WTC11 (cell line): ENCODE results near the gene COL13A1. TPM values are rescaled to one million over a fixed set of nuclear protein-coding genes. Genes with fewer than 3 reads are reported as not detected.

Source experiments
- ATAC-seq: fragments of 200-7000 bp; cut with Tn5 transposase; 2 replicates; pipeline ENCODE4 v1.10.0; 2021; ENCODE audit warnings: mild to moderate bottlenecking, moderate library complexity
- CTCF ChIA-PET: fragments of 300-600 bp; sonication (Branson Sonifier 250); formaldehyde crosslinking; loops from one replicate; lab custom pipeline; 2021; ENCODE audit warnings: antibody characterized with exemption; lab: Charles Lee
- POLR2A ChIA-PET: fragments of 350-600 bp; sonication (Branson Sonifier 250); formaldehyde crosslinking; loops from one replicate; lab custom pipeline; 2021; ENCODE audit warnings: antibody characterized with exemption; lab: Charles Lee
- DNase-seq: peaks from one replicate; pipeline ENCODE4 v3.0.0; 2021; ENCODE audit warnings: low spot score
- H3K27ac Mint-ChIP-seq: 2 replicates; pipeline ENCODE4 v1.8.0; 2021; ENCODE audit warnings: mixed read lengths
- H3K27me3 Mint-ChIP-seq: 2 replicates; pipeline ENCODE4 v1.8.0; 2021; ENCODE audit warnings: low read depth, mild to moderate bottlenecking, moderate library complexity, mixed read lengths
- H3K36me3 Mint-ChIP-seq: 2 replicates; pipeline ENCODE4 v1.8.0; 2021; ENCODE audit warnings: mixed read lengths
- H3K4me1 Mint-ChIP-seq: 2 replicates; pipeline ENCODE4 v1.8.0; 2022; ENCODE audit warnings: mixed read lengths
- H3K4me3 Mint-ChIP-seq: 2 replicates; pipeline ENCODE4 v1.8.0; 2021; ENCODE audit warnings: mild to moderate bottlenecking, moderate library complexity, mixed read lengths
- H3K9me3 Mint-ChIP-seq: 2 replicates; pipeline ENCODE4 v1.8.0; 2021; ENCODE audit warnings: mixed read lengths
- CBFB ChIP-seq: sonication (generic); formaldehyde crosslinking; IDR thresholded peaks from 2 replicates; pipeline ENCODE4 v1.8.1; 2022; ENCODE audit warnings: mild to moderate bottlenecking, low read depth, missing genetic modification reagents
- ELF4 ChIP-seq: sonication (generic); formaldehyde crosslinking; IDR thresholded peaks from 2 replicates; pipeline ENCODE4 v1.8.1; 2022; ENCODE audit warnings: low read depth, mild to moderate bottlenecking, moderate library complexity, missing genetic modification reagents
- ESRRA ChIP-seq: sonication (generic); formaldehyde crosslinking; IDR thresholded peaks from 2 replicates; pipeline ENCODE4 v1.8.1; 2022; ENCODE audit warnings: mild to moderate bottlenecking, missing genetic modification reagents, borderline replicate concordance
- ETV6 ChIP-seq: sonication (generic); formaldehyde crosslinking; IDR thresholded peaks from 2 replicates; pipeline ENCODE4 v1.8.1; 2022; ENCODE audit warnings: mild to moderate bottlenecking, missing genetic modification reagents
- FOXP1 ChIP-seq: sonication (generic); formaldehyde crosslinking; IDR thresholded peaks from 2 replicates; pipeline ENCODE4 v1.8.0; 2022; ENCODE audit warnings: missing genetic modification reagents, mild to moderate bottlenecking, moderate library complexity, borderline replicate concordance
- GRHL2 ChIP-seq: fragments of 250-450 bp; sonication (Bioruptor Pico); IDR thresholded peaks from 2 replicates; pipeline ENCODE4 v1.8.0; 2022; ENCODE audit warnings: mild to moderate bottlenecking, moderate library complexity; ENCODE audit not compliant: insufficient replicate concordance, severe bottlenecking
- IRF2 ChIP-seq: sonication (generic); formaldehyde crosslinking; IDR thresholded peaks from 2 replicates; pipeline ENCODE4 v1.8.0; 2022; ENCODE audit warnings: low read depth, missing genetic modification reagents, borderline replicate concordance
- KAT7 ChIP-seq: sonication (generic); formaldehyde crosslinking; IDR thresholded peaks from 2 replicates; pipeline ENCODE4 v1.8.1; 2023; ENCODE audit warnings: missing genetic modification reagents, mild to moderate bottlenecking, borderline replicate concordance
- MXD4 ChIP-seq: fragments of 250-450 bp; sonication (Bioruptor Pico); IDR thresholded peaks from 2 replicates; pipeline ENCODE4 v1.8.0; 2021; ENCODE audit warnings: mild to moderate bottlenecking, moderate library complexity, borderline replicate concordance
- NR3C1 ChIP-seq: sonication (generic); formaldehyde crosslinking; conservative IDR thresholded peaks from 2 replicates; pipeline ENCODE4 v1.8.1; 2023; ENCODE audit warnings: low read depth, mild to moderate bottlenecking, missing genetic modification reagents
- PRRX2 ChIP-seq: fragments of 250-450 bp; sonication (Bioruptor Pico); IDR thresholded peaks from 2 replicates; pipeline ENCODE4 v1.8.0; 2021; ENCODE audit warnings: mild to moderate bottlenecking
- RORB ChIP-seq: fragments of 250-450 bp; sonication (Bioruptor Pico); IDR thresholded peaks from 2 replicates; pipeline ENCODE4 v1.9.0; 2021; ENCODE audit warnings: mild to moderate bottlenecking
- TEAD1 ChIP-seq: sonication (generic); formaldehyde crosslinking; IDR thresholded peaks from 2 replicates; pipeline ENCODE4 v1.8.0; 2022; ENCODE audit warnings: mild to moderate bottlenecking, missing genetic modification reagents
- ZBTB21 ChIP-seq: sonication (generic); formaldehyde crosslinking; IDR thresholded peaks from 2 replicates; pipeline ENCODE4 v1.8.1; 2023; ENCODE audit warnings: mild to moderate bottlenecking, missing genetic modification reagents, borderline replicate concordance
- ZNF138 ChIP-seq: sonication (generic); formaldehyde crosslinking; conservative IDR thresholded peaks from 2 replicates; pipeline ENCODE4 v1.8.1; 2022; ENCODE audit warnings: mild to moderate bottlenecking, moderate library complexity, missing genetic modification reagents
- ZNF263 ChIP-seq: sonication (generic); formaldehyde crosslinking; IDR thresholded peaks from 2 replicates; pipeline ENCODE4 v1.8.1; 2022; ENCODE audit warnings: low read depth, mild to moderate bottlenecking, moderate library complexity, missing genetic modification reagents
- ZNF416 ChIP-seq: fragments of 250-450 bp; sonication (Bioruptor Pico); IDR thresholded peaks from 2 replicates; pipeline ENCODE4 v1.9.0; 2021; ENCODE audit warnings: mild to moderate bottlenecking, inconsistent platforms
- total RNA-seq: library from RNA; stranded (reverse); gene quantifications from 3 replicates; pipeline ENCODE4 v1.2.3, GENCODE V29; 2021
- TF ChIP-seq, protein P1 (sequence below): sonication (generic); formaldehyde crosslinking; IDR thresholded peaks from 2 replicates; pipeline ENCODE4 v1.8.0; 2023; ENCODE audit warnings: missing genetic modification reagents
- TF ChIP-seq, protein P2 (sequence below): fragments of 250-450 bp; sonication (Bioruptor Pico); IDR thresholded peaks from 2 replicates; pipeline ENCODE4 v1.9.0; 2021; ENCODE audit warnings: mild to moderate bottlenecking
- TF ChIP-seq, protein P3 (sequence below): sonication (generic); formaldehyde crosslinking; IDR thresholded peaks from 2 replicates; pipeline ENCODE4 v1.8.0; 2023; ENCODE audit warnings: missing genetic modification reagents, mild to moderate bottlenecking, borderline replicate concordance
- TF ChIP-seq, protein P4 (sequence below): fragments of 250-450 bp; sonication (Bioruptor Pico); IDR thresholded peaks from 2 replicates; pipeline ENCODE4 v2.1.2; 2022; ENCODE audit warnings: mild to moderate bottlenecking, moderate library complexity
- TF ChIP-seq, protein P5 (sequence below): sonication (generic); formaldehyde crosslinking; IDR thresholded peaks from 2 replicates; pipeline ENCODE4 v1.8.0; 2022; ENCODE audit warnings: mild to moderate bottlenecking, missing genetic modification reagents
- TF ChIP-seq, protein P6 (sequence below): sonication (generic); formaldehyde crosslinking; IDR thresholded peaks from 2 replicates; pipeline ENCODE4 v1.8.1; 2022; ENCODE audit warnings: low read depth, mild to moderate bottlenecking, moderate library complexity, missing genetic modification reagents, borderline replicate concordance
- TF ChIP-seq, protein P7 (sequence below): sonication (generic); formaldehyde crosslinking; IDR thresholded peaks from 2 replicates; pipeline ENCODE4 v1.8.1; 2022; ENCODE audit warnings: mild to moderate bottlenecking, missing genetic modification reagents, moderate library complexity, borderline replicate concordance

Gene COL13A1
- total RNA-seq, 1 experiment from 2014 or later, result 7.1 TPM

DNA sequence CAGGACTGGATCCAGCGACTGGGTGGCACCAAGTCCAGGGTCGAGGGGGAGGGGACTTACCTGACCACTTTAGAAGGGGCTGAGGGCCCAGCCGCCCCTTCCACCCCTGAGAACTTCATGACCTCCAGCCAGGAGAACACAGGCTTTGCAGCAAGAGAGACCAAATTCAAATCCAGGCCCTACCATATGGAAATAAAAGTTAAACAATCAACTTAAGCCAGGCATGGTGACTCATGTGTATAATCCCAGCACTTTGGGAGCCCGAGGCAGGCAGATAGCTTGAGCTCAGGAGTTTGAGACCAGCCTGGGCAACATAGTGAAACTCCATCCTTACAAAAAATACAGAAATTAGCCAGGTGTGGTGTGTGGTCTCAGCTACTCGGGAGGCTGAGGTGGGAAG, 61.9 kb downstream of the COL13A1 start:
- H3K27me3 Mint-ChIP-seq, result peaks cover 13% of the 10 kb centered on the region
- CTCF ChIA-PET, result interaction anchor here (8.6 kb wide), 1 partner anchor 52 kb away, joined by 84 read pairs; no protein-coding TSS in a partner anchor
- DNase-seq, result no peak

DNA sequence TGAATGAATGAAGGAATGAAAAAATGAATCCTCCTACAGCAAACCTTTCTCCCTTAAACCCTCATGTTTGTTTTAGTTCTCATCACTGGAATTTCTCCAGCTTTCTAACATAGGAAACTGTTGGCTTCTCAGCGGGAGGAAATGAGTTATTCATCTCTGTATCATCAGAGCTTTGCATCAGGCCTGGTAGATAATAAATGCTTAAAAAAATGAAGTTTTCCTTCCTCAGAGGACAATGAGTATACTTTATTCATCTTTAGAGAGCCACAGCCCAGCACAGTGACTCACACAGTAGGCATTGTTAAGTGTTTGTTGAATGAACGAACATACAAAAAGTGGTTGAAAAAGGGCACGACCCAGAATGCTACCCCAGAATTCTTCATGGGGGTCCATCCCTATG, 62.6 kb downstream of the COL13A1 start:
- no peaks in the 10 kb centered on the region for H3K36me3 Mint-ChIP-seq
- DNase-seq (no peak), ATAC-seq (no peak)
- ChIA-PET POLR2A (no interaction called here), CTCF (interaction anchor here (8.6 kb wide), 1 partner anchor 52 kb away, joined by 84 read pairs; no protein-coding TSS in a partner anchor)
- peaks cover 15% of the 10 kb centered on the region for H3K27me3 Mint-ChIP-seq
- no peak overlapping the region for H3K27ac Mint-ChIP-seq
- peaks cover 78% of the 10 kb centered on the region for H3K4me1 Mint-ChIP-seq
- no peak overlapping the region for H3K4me3 Mint-ChIP-seq
- no peaks in the 10 kb centered on the region for H3K9me3 Mint-ChIP-seq
- TF ChIP-seq ZNF263, result no peak
- TF ChIP-seq, protein P1, sequence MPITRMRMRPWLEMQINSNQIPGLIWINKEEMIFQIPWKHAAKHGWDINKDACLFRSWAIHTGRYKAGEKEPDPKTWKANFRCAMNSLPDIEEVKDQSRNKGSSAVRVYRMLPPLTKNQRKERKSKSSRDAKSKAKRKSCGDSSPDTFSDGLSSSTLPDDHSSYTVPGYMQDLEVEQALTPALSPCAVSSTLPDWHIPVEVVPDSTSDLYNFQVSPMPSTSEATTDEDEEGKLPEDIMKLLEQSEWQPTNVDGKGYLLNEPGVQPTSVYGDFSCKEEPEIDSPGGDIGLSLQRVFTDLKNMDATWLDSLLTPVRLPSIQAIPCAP (CRISPR knock-in tag), result no peak
- TF ChIP-seq ELF4, result no peak
- TF ChIP-seq GRHL2 (CRISPR knock-in tag), result no peak
- TF ChIP-seq KAT7 (CRISPR knock-in tag), result no peak
- no peak for TF ChIP-seq ZNF138 (CRISPR knock-in tag)
- no peak for TF ChIP-seq ZNF416 (CRISPR knock-in tag)
- TF ChIP-seq MXD4, result no peak
- no peak for TF ChIP-seq RORB (CRISPR knock-in tag)
- TF ChIP-seq ETV6 (CRISPR knock-in tag), result no peak
- no peak for TF ChIP-seq TEAD1 (CRISPR knock-in tag)
- no peak for TF ChIP-seq IRF2 (CRISPR knock-in tag)
- no peak for TF ChIP-seq ZBTB21 (CRISPR knock-in tag)
- TF ChIP-seq, protein P2, sequence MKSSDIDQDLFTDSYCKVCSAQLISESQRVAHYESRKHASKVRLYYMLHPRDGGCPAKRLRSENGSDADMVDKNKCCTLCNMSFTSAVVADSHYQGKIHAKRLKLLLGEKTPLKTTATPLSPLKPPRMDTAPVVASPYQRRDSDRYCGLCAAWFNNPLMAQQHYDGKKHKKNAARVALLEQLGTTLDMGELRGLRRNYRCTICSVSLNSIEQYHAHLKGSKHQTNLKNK (CRISPR knock-in tag), result no peak
- no peak for TF ChIP-seq CBFB

More for the DNA sequence above, 61.9 kb downstream of the COL13A1 start:
- Mint-ChIP-seq H3K4me1 (peaks cover 71% of the 10 kb centered on the region), H3K36me3 (no peaks in the 10 kb centered on the region), H3K4me3 (no peak overlapping the region), H3K27ac (no peak overlapping the region), H3K9me3 (no peaks in the 10 kb centered on the region)
- TF ChIP-seq FOXP1, result no peak
- no peak for TF ChIP-seq PRRX2 (CRISPR knock-in tag)
- TF ChIP-seq, protein P3, sequence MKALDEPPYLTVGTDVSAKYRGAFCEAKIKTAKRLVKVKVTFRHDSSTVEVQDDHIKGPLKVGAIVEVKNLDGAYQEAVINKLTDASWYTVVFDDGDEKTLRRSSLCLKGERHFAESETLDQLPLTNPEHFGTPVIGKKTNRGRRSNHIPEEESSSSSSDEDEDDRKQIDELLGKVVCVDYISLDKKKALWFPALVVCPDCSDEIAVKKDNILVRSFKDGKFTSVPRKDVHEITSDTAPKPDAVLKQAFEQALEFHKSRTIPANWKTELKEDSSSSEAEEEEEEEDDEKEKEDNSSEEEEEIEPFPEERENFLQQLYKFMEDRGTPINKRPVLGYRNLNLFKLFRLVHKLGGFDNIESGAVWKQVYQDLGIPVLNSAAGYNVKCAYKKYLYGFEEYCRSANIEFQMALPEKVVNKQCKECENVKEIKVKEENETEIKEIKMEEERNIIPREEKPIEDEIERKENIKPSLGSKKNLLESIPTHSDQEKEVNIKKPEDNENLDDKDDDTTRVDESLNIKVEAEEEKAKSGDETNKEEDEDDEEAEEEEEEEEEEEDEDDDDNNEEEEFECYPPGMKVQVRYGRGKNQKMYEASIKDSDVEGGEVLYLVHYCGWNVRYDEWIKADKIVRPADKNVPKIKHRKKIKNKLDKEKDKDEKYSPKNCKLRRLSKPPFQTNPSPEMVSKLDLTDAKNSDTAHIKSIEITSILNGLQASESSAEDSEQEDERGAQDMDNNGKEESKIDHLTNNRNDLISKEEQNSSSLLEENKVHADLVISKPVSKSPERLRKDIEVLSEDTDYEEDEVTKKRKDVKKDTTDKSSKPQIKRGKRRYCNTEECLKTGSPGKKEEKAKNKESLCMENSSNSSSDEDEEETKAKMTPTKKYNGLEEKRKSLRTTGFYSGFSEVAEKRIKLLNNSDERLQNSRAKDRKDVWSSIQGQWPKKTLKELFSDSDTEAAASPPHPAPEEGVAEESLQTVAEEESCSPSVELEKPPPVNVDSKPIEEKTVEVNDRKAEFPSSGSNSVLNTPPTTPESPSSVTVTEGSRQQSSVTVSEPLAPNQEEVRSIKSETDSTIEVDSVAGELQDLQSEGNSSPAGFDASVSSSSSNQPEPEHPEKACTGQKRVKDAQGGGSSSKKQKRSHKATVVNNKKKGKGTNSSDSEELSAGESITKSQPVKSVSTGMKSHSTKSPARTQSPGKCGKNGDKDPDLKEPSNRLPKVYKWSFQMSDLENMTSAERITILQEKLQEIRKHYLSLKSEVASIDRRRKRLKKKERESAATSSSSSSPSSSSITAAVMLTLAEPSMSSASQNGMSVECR (CRISPR knock-in tag), result no peak
- no peak for TF ChIP-seq CBFB
- no peak for TF ChIP-seq ESRRA (CRISPR knock-in tag)
- TF ChIP-seq, protein P4, sequence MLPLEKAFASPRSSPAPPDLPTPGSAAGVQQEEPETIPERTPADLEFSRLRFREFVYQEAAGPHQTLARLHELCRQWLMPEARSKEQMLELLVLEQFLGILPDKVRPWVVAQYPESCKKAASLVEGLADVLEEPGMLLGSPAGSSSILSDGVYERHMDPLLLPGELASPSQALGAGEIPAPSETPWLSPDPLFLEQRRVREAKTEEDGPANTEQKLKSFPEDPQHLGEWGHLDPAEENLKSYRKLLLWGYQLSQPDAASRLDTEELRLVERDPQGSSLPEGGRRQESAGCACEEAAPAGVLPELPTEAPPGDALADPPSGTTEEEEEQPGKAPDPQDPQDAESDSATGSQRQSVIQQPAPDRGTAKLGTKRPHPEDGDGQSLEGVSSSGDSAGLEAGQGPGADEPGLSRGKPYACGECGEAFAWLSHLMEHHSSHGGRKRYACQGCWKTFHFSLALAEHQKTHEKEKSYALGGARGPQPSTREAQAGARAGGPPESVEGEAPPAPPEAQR (CRISPR knock-in tag), result no peak
- TF ChIP-seq NR3C1, result no peak
- TF ChIP-seq, protein P5, sequence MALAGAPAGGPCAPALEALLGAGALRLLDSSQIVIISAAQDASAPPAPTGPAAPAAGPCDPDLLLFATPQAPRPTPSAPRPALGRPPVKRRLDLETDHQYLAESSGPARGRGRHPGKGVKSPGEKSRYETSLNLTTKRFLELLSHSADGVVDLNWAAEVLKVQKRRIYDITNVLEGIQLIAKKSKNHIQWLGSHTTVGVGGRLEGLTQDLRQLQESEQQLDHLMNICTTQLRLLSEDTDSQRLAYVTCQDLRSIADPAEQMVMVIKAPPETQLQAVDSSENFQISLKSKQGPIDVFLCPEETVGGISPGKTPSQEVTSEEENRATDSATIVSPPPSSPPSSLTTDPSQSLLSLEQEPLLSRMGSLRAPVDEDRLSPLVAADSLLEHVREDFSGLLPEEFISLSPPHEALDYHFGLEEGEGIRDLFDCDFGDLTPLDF (CRISPR knock-in tag), result no peak
- TF ChIP-seq, protein P6, sequence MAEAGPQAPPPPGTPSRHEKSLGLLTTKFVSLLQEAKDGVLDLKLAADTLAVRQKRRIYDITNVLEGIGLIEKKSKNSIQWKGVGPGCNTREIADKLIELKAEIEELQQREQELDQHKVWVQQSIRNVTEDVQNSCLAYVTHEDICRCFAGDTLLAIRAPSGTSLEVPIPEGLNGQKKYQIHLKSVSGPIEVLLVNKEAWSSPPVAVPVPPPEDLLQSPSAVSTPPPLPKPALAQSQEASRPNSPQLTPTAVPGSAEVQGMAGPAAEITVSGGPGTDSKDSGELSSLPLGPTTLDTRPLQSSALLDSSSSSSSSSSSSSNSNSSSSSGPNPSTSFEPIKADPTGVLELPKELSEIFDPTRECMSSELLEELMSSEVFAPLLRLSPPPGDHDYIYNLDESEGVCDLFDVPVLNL (CRISPR knock-in tag), result no peak
- TF ChIP-seq, protein P7, sequence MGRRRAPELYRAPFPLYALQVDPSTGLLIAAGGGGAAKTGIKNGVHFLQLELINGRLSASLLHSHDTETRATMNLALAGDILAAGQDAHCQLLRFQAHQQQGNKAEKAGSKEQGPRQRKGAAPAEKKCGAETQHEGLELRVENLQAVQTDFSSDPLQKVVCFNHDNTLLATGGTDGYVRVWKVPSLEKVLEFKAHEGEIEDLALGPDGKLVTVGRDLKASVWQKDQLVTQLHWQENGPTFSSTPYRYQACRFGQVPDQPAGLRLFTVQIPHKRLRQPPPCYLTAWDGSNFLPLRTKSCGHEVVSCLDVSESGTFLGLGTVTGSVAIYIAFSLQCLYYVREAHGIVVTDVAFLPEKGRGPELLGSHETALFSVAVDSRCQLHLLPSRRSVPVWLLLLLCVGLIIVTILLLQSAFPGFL (CRISPR knock-in tag), result no peak
- ATAC-seq, result no peak
- POLR2A ChIA-PET, result no interaction called here
